ENCODE measurements around the gene KLHDC1.
"Not testable (repeated sequence)": the region's sequence is repeated elsewhere in the genome, so short reads cannot be mapped to it uniquely, and the experiment has no call there.

Gene KLHDC1, protein sequence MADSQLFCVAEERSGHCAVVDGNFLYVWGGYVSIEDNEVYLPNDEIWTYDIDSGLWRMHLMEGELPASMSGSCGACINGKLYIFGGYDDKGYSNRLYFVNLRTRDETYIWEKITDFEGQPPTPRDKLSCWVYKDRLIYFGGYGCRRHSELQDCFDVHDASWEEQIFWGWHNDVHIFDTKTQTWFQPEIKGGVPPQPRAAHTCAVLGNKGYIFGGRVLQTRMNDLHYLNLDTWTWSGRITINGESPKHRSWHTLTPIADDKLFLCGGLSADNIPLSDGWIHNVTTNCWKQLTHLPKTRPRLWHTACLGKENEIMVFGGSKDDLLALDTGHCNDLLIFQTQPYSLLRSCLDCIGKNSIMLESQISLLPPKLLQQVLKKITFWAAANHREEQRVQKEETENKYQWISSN

DNA sequence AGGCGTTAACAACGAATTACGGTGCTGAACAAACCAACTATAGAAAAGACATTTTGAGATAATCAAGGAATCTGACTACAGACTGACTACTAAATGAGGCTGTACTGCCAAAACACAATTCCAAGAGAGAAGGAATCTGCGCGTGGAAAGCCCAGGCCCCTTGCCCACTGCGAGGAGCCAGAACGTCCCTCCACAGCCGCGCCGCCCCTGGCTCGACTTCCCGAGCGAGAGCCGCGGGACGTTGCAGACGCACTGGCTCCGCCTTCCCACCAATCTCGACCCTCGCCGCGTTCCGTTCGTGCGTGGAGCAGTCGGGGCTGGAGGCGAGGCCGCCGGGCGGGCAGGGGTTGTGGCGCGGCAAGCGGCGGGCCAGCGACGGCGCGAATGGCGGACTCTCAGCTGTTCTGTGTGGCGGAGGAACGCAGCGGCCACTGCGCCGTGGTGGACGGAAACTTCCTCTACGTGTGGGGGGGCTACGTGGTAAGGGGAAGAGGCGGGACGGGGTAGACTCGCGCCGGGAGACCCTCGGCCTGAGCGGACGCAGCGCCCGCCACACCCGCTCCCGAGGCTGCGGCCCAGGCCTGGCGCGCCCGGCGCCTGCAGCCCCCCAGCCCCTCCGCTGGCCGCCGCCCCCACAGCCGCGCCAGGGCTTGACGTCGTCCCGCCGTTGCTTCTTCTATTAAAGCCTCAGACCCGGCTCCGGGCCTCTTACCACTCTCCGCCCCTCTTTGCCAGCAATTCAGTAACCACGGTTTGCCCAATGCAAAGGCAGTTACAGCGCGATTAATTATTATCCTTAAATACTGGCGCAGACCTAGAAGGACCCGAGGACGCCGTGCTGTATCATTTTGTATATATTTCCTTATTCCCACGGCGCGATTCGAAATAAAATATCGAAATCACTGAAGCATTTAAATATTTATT lies at the start of gene KLHDC1:
Gene KLHDC1, plus strand, starts transcription at position 310 of the 924 bp plus-strand sequence. Its CDS starts 75 bp downstream, at position 385.
- peak in 1 of 2 experiments; percentile 73 for DNase-seq

GRCh38 chr14:49653508-49653907 lies 39.4 kb upstream of the KLHDC1 start:
- no peak for DNase-seq

GRCh38 chr14:49654511-49654910 lies 38.4 kb upstream of the KLHDC1 start:
- DNase-seq: no peak

DNA sequence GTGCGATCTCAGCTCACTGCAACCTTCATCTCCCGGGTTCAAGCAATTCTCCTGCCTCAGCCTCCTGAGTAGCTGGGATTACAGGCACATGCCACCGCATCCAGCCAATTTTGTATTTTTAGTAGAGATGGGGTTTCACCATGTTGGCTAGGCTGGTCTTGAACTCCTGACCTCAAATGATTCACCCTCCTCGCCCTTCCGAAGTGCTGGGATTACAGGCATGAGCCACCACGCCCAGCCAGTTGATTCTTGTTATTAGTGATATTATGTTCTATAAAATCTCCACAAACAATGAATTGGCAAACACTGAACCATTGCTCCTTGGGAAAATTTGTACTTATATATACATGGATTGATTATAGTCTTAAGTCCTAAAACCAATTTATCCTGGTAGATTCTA lies 35.4 kb upstream of the KLHDC1 start:
- not testable (repeated sequence) for DNase-seq

- DNase-seq: no peak
Observed at GRCh38 chr14:49659526-49660455, 33.1 kb upstream of the KLHDC1 start.

DNA sequence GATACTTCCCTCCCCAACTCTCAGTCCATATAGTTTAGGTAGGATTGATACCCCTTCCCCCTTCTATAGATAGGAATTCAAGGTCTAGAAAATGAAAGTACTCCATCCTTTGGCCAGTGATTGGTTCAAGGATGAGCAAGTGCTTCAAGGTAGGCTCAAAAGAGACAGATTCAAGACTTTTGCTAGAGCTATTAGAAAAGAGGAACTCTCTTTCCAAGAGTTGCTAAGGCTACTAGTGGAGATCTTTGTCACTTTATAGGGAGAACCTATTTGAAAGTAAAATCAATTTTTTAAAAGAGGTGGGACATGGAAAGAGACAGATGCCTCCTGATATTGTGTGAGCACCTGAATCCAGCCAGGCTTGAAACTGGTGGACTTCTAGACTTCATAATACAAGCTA lies 22.4 kb upstream of the KLHDC1 start:
- no peak for DNase-seq

DNA sequence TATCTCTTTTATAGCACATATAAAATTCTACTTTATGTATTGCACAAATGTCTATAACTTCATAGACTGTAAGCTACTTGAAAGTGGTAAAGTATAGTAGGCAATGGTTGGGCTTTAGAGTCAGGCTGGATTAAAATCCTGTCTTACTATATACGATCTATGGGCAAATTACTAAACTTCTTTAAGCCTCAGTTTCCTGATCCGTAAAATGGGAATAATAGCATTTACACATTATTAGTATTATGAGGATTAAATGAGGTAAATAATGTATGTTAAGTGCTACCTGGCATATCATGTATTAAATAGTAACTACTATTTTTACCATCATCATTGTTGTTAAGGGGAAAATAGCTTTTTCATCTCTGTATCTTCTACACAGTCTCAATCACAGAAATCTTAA lies 19.3 kb upstream of the KLHDC1 start:
- no peak for DNase-seq

DNA sequence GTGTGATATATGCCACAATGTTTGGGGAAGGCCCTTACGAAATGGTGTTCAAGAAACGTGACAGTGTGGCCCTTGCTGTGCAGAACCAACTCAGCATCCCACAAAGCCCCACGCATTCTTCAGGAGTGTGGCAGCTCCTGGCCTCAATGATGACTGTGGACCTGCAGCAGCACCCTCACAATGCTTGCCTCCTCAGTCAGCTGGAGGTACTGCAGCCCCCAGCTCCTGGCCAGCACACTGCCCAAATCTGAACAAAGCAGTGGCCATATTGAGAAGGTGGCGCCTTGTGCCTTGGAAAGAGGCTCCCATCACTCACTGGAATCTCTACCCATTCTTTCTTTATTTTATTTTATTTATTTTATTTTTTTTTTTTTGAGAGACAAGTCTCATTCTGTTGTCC lies 15.3 kb upstream of the KLHDC1 start:
- DNase-seq: no peak

GRCh38 chr14:49679271-49679670 lies 13.6 kb upstream of the KLHDC1 start:
- no peak for DNase-seq

GRCh38 chr14:49686425-49686824 lies 6.5 kb upstream of the KLHDC1 start:
- DNase-seq: no peak

DNA sequence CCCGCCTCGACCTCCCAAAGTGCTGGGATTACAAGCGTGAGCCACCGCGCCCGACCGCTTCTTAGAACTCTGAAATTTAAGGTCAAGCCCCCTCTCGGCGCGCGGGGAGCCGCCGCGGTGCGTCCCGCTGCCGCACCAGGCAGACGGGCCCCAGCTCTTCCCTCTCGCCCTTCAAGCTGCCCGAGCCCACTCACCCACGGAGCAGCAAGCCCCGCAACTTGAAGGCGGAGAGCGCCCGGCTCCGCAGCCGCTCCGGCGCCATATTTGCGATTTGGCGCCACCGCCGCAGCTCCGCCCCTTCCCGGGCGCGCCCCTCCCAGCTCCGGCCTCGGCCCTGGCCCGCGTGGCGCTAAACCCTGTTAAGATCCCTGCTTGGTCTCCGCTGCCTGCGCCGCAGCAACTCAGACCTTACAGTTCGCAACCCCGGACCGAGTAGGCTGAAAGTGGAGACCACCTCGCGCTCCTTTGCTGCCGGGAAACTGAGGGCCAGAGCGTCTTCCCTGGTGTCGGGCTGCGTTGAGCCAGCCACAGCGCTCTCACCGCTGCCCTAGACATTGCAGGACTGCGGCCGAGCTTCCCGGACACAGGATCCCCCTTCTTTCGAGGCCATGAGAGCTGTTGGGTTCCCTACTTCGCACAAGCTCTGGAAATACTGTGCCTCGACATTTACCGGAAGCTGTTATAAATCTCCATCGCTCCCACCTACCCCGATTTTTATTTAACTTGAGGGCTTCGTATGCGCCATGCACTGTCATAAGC lies 4.8 kb upstream of the KLHDC1 start, which contains the start of gene POLE2:
Gene POLE2, minus strand, starts transcription at position 273 of the 759 bp plus-strand sequence. Its CDS starts 11 bp downstream, at position 262.
- peak in 1 of 2 experiments; percentile 13 for DNase-seq

DNA sequence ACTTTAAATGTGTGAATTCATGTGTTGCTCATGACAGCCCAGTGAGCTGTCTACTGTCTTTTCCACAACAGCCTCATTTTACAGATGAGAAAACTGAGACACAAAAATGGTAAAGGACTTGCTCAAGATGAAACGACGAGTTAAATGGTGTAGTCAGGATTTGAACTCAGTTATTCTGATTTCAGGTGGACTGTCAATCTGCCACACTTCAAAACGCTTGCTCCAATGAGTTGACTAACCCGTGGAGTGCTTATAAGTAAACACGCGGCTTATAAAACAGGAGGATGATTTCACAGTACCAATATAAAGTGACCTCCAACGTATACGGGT lies 4.3 kb upstream of the KLHDC1 start:
- DNase-seq: no peak

DNA sequence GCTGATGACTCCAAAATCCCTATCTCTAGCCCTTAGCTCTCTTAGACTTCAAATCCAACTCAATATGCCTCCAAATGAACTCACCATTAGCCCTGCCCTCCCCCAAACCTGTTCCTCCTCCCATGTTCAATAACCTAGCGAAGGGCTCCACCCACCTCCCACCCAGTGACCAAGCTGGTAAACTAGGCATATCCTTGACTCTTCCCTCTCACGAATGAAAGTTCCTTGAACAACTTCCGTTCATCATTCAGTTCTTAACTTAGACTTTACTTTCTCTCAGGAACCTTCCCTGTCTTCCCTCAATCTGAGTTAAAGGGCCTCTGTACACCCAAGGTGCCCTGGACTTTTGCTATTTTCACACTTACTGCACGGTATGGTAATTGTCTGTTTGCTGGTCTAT lies 1.9 kb upstream of the KLHDC1 start:
- DNase-seq: no peak

- DNase-seq: no peak
Observed at GRCh38 chr14:49692193-49692757, 645 bp upstream of the KLHDC1 start.

DNA sequence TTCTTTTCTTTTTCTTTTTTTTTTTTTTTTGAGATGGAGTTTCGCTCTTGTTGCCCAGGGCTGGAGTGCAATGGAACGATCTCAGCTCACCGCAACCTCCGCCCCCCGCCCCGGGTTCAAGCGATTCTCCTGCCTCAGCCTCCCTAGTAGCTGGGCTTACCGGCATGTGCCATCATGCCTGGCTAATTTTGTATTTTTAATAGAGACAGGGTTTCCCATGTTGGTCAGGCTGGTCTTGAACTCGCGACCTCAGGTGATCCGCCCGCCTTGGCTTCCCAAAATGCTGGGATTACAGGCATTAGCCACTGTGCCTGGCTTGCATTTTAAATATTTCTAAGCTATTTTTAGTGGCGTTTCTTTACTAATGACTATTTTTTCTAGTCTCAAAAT lies 810 bp downstream of the KLHDC1 start:
- not testable (repeated sequence) for DNase-seq

DNA sequence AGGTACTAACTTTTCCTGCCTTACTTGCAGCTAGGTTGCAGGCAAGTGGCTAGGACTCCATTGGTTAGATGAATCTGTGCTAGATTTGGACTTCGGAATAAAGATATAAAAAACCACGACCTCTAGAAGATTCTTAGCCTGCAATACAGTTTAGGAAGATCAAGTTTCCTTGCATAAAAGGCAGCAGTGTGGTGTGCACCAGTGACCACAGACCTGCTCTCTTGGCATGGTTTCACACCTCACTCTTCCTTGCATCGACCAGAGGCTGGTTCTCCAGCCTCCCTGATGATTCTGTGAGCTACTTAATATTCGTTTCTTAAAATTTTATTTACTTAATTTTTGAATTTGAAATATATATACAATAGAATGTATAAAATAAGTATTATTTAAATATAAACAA lies 9.8 kb downstream of the KLHDC1 start:
- no peak for DNase-seq

DNA sequence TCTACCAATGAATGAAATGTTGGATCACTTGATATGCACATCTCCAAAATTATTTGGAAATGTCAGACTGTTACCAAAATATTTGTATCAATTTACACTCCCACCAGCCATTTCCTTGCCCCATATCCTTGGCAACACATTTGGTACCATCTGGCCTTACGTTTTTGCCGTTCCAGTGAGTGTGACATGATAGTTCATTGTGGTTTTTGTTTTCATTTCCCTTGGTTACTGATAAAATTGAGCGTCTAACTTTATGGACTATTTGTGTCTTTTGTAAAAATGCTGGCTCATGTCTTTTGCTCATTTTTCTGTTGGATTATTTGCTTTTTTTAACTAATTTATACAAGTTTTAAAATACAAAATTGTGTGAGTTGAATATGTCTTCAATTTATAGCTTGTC lies 11.0 kb downstream of the KLHDC1 start:
- DNase-seq: no peak

DNA sequence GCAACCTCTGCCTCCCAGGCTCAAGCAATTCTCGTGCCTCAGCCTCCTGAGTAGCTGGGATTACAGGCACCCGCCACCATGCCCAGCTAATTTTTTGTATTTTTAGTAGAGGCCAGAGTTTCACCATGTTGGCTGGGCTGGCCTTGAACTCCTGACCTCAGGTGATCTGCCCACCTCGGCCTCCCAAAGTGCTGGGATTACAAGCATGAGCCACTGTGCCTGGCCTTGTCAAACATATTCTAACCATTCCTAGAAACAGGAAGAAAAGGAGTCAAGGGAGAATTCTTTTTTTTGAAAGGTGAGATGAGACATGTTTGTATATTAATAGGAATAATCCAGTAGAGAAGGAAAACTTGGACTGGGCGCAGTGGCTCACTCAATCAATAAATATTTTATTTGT lies 11.6 kb downstream of the KLHDC1 start:
- DNase-seq: not testable (repeated sequence)

DNA sequence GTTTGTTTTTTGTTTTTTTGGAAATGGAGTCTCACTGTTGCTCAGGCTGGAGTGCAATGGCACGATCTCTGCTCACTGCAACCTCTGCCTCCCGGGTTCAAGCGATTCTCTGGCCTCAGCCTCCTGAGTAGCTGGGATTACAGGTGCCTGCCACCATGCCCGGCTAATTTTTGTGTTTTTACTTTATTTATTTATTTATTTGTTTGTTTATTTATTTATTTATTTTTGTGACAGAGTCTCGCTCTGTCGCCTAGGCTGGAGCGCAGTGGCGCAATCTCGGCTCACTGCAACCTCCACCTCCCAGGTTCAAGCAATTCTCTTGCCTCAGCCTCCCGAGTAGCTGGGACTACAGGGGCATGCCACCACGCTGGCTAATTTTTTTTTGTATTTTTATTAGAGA lies 18.1 kb downstream of the KLHDC1 start:
- not testable (repeated sequence) for DNase-seq

DNA sequence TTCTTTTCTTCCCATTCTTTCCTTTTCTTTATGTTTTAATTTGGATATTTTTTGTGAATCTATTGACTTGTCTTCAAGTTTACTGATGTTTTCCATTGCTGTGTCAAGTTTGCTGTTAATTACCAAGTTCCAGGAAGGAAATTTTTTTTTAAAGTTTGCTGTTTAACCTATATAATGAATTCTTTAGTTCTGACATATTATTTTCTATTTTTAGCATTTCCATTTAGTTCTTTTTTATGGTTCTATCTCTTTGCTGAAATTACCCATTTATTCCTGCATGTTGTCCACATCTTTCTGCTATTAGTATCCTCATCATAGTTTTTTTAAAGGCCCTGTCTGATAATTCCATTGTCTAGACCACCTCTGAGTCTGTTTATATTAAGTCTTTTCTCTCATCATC lies 27.8 kb downstream of the KLHDC1 start:
- DNase-seq: no peak

DNA sequence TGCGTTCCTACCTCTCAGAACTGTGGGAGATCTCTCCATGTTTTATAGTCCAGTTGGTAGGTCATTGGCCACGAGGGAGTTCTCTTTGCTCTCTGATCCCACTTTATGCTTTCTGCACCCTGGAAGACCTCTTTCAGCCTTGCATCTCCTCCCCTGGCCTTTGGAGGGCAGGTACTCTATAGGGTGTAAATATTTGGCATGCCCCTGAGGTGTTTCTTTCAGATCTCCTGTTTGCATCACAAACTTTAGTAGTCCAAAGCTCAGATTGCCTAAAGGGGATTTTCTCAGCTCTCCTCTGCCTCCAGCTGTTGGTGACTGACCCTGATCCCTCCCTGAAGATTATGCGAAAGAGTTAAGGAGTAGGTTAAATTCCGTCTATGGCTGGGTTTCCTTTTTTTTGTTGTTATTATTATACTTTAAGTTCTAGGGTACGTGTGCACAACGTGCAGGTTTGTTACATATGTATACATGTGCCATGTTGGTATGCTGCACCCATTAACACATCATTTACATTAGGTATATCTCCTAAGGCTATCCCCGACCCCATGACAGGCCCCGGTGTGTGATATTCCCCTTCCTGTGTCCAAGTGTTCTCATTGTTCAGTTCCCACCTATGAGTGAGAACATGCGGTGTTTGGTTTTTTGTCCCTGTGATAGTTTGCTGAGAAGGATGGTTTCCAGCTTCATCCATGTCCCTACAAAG lies 29.0 kb downstream of the KLHDC1 start:
- not testable (repeated sequence) for DNase-seq
